OCI-LY1 (cell line): ENCODE data around the gene IER3.
"Not testable (repeated sequence)": the region's sequence is repeated elsewhere in the genome, so short reads cannot be mapped to it uniquely, and the experiment has no call there.

Experiments used
- CTCF ChIP-seq: fragments of 200-600 bp; sonication (generic), shearing (Covaris generic); IDR thresholded peaks from 2 replicates; pipeline ENCODE4 v1.5.1; 2017; ENCODE audit warnings: mild to moderate bottlenecking, antibody characterized with exemption, low read length, moderate library complexity, mixed read lengths
- EZH2 ChIP-seq: fragments of 200-600 bp; sonication (generic), shearing (Covaris generic); IDR thresholded peaks from 2 replicates; pipeline ENCODE4 v1.8.0; 2017; ENCODE audit warnings: borderline replicate concordance, mixed run types, mild to moderate bottlenecking, antibody characterized with exemption, low read length, moderate library complexity, mixed read lengths

- TF ChIP-seq EZH2, CTCF: not testable (repeated sequence)
Observed at GRCh38 chr6:30717845-30718720, 26.3 kb downstream of the IER3 start.
